Astrocyte (in vitro differentiated cells and primary cell): ENCODE measurements around the gene GPANK1.

ENCODE experiments used
- CTCF ChIP-seq: IDR thresholded peaks from 2 replicates; pipeline ENCODE4 v1.5.1; 2011; ENCODE audit warnings: low read depth, mild to moderate bottlenecking, inconsistent platforms, low read length, moderate library complexity; ENCODE audit not compliant: insufficient read depth
- EZH2 ChIP-seq: IDR thresholded peaks from 2 replicates; pipeline ENCODE4 v1.6.1; 2012; ENCODE audit warnings: mild to moderate bottlenecking, low read length, inconsistent platforms; ENCODE audit not compliant: insufficient read depth

GRCh38 chr6:31710523-31711219 lies 45.9 kb upstream of the GPANK1 start:
- no peak for TF ChIP-seq EZH2
- TF ChIP-seq CTCF: no peak
